Umbilical cord (tissue), 2 donors: ENCODE results near the gene SFTPB. TPM values are rescaled to one million over a fixed set of nuclear protein-coding genes. Genes with fewer than 3 reads are reported as not detected.
A peak's percentile ranks its signal among the peaks of the same experiment; 100 is the strongest.

ENCODE experiments used
- DNase-seq: peaks from one replicate; pipeline ENCODE4 v3.0.0-alpha.2; 2015; ENCODE audit warnings: low spot score
- total RNA-seq: library from RNA; depleted of rRNA; stranded (reverse); fragments of >200 nt; gene quantifications from one replicate; pipeline ENCODE4 v1.2.3, GENCODE V29; 2014; ENCODE audit warnings: low replicate concordance; ENCODE audit not compliant: insufficient read depth

Gene SFTPB
- total RNA-seq, 1 donor from 2014 or later = 1.7 TPM

DNA sequence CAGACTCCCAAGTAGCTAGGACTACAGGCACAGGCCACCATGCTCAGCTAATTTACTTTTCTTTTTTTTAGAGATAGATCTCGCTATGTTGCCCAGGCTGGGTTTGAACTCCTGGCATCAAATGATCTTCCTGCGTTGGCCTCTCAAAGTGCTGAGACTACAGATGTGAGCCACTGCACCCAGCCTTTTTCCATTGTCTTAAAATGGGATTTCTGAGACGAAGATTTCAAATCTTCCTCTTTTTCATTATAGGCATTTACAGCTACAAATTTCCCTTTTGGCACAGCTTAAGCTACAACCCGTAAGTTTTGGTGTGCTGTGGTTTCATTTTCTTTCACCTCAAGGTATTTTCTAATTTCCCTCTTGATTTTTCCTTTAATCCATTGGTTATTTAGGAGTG lies 34.8 kb upstream of the SFTPB start:
- no peak for DNase-seq

DNA sequence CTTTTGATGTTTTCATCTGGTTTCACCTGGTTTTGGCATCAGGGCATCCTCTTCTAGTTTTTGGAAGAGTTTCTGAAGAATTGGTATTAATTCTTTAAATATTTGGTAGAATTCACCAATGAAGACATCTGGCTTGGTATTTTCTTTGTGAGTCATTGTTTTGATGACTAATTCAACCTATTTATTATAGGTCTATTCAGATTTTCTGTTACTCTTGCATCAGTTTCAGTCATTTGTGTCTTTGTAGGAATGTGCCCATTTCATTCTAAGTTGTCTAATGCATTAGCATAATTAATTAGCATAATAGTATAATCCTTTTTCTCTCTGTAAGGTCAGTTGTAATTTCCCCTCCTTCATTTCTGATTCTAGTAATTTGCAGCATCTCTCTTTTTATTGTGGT lies 34.2 kb upstream of the SFTPB start:
- DNase-seq = no peak

- no peak for DNase-seq
Measured at GRCh38 chr2:85699325-85699724, 31.3 kb upstream of the SFTPB start.

DNA sequence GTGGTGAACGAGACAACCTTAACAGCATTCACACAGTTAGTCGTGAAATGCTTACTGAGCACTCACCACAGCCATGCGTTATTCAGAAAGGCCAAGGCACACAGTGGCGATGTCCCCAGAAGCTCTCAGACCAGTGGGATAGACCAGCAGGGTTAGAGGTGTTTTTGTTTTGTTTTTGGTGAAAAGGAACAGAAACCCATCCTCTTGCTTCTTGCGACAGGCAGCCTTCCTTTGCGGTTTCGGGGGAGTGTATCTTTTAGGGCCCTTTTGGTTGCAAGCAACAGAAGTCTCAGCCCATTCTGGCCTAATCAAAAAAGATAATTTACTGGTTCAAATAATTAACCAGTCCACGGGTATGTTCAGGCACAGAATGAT lies 30.9 kb upstream of the SFTPB start:
- no peak for DNase-seq

DNA sequence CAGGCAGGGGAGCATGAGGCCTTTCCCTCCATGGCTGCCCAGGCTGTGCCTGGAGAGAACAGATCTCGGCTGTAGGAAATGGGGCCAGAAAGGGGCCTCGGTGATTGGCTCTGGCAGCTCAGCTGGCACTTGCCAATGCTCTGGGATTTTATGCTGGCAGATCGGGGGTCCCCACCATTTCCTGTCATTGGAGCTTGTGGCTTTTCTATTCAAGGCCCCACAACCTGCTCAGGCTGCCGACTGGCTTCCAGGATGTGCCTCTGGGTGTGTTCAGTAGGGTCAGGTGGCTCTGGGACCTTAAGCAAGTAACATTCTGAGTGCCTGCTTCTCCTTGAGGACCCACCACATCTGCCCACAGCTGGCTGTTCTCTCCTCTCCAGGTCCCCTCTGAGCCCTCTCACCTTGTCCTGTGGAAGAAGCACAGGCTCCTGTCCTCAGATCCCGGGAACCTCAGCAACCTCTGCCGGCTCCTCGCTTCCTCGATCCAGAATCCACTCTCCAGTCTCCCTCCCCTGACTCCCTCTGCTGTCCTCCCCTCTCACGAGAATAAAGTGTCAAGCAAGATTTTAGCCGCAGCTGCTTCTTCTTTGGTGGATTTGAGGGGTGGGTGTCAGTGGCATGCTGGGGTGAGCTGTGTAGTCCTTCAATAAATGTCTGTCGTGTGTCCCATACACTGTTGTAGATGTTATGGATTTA lies 30.3 kb upstream of the SFTPB start:
- no peak for DNase-seq

- no peak for DNase-seq
Measured at GRCh38 chr2:85697716-85698115, 29.7 kb upstream of the SFTPB start.

DNA sequence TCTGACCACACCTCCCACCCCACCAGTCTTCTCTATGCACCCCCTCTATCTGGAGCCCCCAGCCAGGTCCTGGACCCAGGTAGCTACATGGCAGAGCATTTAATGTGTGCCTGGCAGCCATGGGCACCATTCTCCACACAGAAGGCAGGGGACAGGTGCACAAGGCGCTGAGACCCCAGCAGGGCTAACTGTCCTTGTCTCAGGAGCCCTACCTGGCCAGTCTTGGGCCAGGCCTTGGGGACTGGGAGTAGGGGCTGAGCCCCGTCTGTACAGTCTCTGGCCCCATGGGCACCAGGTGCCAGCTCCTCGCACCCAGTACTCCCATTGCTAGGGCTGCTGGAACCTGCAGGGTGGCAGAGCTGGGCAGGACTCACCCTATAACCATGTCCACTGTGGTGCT lies 29.1 kb upstream of the SFTPB start:
- no peak for DNase-seq

DNA sequence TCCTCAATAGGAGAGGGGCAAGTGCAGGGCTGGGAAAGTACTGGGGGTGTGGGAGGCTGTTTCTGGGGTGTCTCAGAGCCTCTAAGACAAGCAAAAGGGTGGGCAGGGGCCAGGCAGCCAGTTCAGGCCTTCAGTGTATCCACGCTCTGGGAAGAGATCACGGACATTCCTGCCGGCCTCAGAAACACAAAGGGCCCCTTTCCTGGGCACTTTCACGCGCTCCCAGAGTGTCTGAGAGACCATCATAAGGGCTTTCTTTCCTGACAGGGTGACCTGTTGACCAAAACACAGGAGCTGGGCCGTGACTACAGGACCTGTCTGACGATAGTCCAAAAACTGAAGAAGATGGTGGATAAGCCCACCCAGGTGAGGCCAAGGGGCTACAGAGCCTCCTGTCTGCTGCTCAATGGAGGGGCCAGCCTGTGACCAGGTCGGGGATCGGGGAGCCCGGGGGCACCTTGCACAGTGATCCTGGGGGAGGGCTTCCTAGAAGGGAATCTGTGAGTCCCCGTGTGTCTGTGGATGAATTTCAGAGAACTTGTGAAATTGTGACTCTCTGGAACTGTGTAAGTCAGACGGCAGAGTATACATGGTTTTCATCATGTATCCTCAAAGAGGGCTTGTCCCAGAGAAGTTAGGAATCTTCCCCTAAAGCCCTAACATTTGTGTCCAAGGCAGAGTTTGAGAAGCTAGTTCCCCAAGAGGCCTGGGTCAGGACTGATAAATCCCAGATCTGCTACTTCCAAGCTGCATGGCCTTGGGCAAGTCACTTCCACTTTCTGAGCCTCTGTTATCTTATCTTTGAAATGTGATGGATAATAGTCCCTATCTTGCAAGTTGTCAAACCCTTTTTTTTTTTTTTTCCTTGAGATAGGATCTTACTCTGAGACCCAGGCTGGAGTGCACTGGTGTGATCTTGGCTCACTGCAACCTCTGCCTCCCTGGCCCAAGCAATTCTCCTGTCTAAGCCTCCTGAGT lies 28.0 kb upstream of the SFTPB start:
- no peak for DNase-seq

- no peak for DNase-seq
Measured at GRCh38 chr2:85695121-85695520, 27.1 kb upstream of the SFTPB start.

DNA sequence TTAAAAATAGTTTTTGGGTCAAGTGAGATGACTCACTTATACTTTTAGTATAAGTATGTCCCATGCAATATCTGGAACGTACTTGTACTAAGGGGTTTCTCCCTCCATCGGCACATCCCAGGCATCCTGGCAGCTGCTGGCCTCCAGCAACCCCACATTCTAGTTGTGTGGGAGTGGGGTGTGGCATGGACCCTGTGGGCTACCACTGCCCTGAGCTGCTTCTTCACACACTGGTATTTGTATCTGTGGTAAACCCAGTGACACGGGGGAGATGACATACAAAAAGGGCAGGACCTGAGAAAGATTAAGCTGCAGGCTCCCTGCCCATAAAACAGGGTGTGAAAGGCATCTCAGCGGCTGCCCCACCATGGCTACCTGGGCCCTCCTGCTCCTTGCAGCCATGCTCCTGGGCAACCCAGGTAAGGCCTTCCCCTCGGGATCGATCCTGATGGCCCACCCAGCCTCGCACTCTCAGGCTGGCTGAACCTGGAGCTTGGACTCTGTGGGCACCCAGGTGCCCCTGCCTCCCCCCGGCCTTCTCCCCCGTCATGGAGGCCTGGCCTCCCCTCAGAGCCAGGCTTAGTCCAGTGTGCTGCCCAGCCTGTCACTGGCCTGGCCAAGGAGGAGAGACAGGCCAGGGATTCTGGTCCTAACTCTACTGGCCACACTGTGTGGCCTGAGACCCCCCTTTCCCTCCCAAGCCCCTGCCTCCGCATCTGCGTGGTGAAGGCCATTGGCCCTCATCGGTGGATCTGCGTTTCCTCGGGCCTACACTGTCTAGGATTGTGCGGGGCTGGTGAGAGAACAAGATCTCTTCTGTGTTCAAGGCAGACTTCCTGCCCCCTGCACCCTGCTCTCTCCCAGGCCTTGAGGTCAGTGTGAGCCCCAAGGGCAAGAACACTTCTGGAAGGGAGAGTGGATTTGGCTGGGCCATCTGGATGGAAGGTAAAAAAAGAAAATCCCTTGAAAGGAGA lies 26.3 kb upstream of the SFTPB start, which contains the start of gene GNLY:
GNLY (plus strand) TSS at position 307 of the 974 bp plus-strand sequence; CDS start at position 368, 61 bp downstream.
- no peak for DNase-seq

- DNase-seq = no peak
Measured at GRCh38 chr2:85692039-85692645, 24.1 kb upstream of the SFTPB start.

GRCh38 chr2:85690932-85691331 lies 22.9 kb upstream of the SFTPB start:
- DNase-seq = no peak

DNA sequence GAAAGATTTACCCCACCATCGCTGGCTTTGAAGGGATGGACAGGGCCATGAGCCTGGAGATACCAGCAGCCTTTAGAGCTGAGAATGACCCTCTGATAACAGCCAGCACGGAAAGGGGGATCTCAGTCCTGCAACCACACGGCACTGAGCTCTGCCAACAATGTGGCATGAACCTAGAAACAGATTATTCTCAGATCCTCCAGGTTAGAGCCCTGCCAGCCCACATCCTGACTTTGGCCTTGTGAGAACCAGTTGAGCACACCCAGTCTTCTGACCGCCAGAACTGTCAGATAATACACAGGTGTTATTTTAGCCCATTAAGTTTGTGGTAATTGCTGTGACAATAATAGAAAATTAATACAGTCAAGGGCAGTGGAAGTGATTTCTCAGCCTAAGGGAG lies 16.8 kb upstream of the SFTPB start:
- DNase-seq = no peak

GRCh38 chr2:85684380-85684779 lies 16.4 kb upstream of the SFTPB start:
- DNase-seq = no peak

DNA sequence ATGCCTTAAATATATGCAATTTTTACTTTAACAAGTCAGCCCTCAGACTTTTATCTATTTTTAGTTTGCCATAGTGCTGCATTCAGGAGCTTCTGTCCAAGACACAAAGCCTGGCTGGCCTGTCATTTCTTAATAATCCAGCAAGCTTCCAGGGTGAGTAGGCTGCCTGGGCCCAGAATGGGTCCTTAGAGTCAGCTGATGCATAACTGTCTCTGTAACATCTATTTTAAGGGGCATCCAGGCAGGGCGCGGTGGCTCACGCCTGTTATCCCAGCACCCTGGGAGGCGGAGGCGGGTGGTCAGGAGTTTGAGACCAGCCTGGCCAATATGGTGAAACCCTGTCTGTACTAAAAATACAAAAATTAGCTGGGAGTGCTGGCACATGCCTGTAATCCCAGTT lies 14.4 kb upstream of the SFTPB start:
- no peak for DNase-seq

DNA sequence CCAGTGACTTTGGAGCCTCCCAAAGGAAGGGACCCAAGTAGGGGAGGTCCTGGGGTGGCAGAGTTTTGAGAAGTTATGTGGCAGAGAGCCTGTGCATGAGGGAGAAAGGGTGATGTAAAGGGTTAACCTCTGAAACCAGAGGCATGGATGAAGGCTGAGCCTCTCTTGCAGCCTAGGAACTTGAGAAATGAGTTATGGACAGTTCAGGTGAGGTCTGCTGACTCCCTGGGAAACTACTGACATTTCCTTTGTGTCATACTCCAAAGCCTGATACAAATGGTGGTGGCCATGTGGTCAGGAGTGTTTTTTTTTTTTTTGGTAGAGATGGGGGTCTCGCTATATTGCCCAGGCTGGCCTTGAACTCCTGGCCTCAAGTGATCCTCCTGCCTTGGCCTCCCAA lies 13.8 kb upstream of the SFTPB start:
- DNase-seq = no peak

- no peak for DNase-seq
Measured at GRCh38 chr2:85681372-85681763, 13.4 kb upstream of the SFTPB start.

GRCh38 chr2:85680707-85681371 lies 12.8 kb upstream of the SFTPB start:
- DNase-seq = no peak

- peak; percentile 45 for DNase-seq
Measured at GRCh38 chr2:85678794-85679672, 11.0 kb upstream of the SFTPB start.

- no peak for DNase-seq
Measured at GRCh38 chr2:85678377-85678776, 10.4 kb upstream of the SFTPB start.
